ENCODE results near the gene UPF3A. TPM values are rescaled to one million over a fixed set of nuclear protein-coding genes. Genes with fewer than 3 reads are reported as not detected.
A peak's percentile ranks its signal among the peaks of the same experiment; 100 is the strongest.

Gene UPF3A
- total RNA-seq, 1 donor from 2014 or later: 48.3 TPM

DNA sequence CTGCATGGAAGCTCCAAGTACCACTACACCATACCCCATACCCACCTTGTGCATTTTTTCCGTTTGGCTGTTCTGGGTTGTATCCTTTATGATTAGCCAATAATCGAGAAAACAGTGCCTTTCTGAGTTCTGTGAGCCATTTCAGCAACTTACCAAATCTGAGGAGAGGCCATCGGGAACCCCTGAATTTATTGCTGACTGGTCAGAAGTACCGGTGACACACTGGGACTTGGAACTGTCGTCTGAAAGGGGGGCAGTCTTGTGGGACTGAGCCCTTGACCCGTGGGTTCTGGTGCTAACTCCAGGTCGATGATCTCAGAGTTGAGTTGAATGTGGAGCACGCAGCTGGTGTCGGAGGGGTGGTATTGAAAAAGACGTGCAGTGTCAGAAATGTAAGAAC, 15.0 kb downstream of the UPF3A start:
- H3K4me3 Mint-ChIP-seq: no peak overlapping the region
- no peak overlapping the region for H3K27ac Mint-ChIP-seq
- no peak for DNase-seq (ENCODE audit: low spot score)
- intact Hi-C loops (cut with micrococcal nuclease): no loop called here
- H3K4me1 Mint-ChIP-seq (ENCODE audit: low read depth): peaks cover 3% of the 10 kb centered on the region
- H3K27me3 Mint-ChIP-seq (ENCODE audit: insufficient read depth): no peaks in the 10 kb centered on the region
- no peaks in the 10 kb centered on the region for H3K9me3 Mint-ChIP-seq
- H3K36me3 Mint-ChIP-seq (ENCODE audit: low read depth): peaks cover 23% of the 10 kb centered on the region

DNA sequence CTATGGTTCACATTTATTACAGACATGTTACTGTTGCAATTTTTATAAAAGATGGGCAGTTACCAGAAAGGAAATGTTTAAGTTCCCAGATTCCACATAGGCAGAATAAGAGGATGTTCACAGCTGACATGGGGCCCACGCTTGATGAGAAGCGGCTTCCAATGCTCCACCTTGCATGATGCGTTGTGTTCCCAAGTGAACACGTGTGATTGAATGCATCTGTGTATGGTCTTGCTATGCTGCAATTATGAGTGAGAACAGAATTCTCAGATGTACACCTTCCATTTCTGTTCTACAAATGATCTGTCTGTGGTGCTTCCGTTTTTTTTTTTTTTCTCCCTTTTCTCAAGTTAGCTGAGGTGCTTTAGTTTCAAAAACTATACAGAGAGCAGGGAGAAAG, 15.5 kb downstream of the UPF3A start:
- H3K9me3 Mint-ChIP-seq: no peaks in the 10 kb centered on the region
- peaks cover 21% of the 10 kb centered on the region for H3K36me3 Mint-ChIP-seq (ENCODE audit: low read depth)
- no peaks in the 10 kb centered on the region for H3K4me1 Mint-ChIP-seq (ENCODE audit: low read depth)
- no peaks in the 10 kb centered on the region for H3K27me3 Mint-ChIP-seq (ENCODE audit: insufficient read depth)
- no peak for DNase-seq (ENCODE audit: low spot score)
- no peak overlapping the region for H3K4me3 Mint-ChIP-seq
- H3K27ac Mint-ChIP-seq: no peak overlapping the region
- intact Hi-C loops (cut with micrococcal nuclease): no loop called here

DNA sequence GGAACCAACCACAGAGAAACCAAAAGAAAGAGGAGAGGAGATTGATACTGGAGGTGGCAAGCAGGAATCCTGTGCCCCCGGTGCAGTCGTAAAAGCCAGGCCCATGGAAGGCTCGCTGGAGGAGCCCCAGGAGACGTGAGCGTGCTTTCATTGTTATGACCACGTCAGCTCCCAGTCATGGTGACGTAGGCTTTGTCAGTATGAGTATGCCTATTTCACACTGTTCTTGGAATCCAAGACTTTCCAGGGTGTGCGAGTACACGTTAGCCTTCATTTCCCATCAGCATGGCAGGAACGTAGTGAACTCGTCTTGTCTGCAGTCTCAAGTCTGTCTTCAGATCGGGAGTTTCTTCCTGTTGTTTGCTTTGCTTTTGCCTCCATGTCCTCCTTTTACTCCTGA, 17.5 kb downstream of the UPF3A start:
- H3K36me3 Mint-ChIP-seq (ENCODE audit: low read depth): peaks cover 18% of the 10 kb centered on the region
- intact Hi-C loops (cut with micrococcal nuclease): no loop called here
- no peak overlapping the region for H3K4me3 Mint-ChIP-seq
- H3K27ac Mint-ChIP-seq: no peak overlapping the region
- DNase-seq (ENCODE audit: low spot score): no peak
- no peaks in the 10 kb centered on the region for H3K27me3 Mint-ChIP-seq (ENCODE audit: insufficient read depth)
- H3K4me1 Mint-ChIP-seq (ENCODE audit: low read depth): no peaks in the 10 kb centered on the region
- no peaks in the 10 kb centered on the region for H3K9me3 Mint-ChIP-seq

DNA sequence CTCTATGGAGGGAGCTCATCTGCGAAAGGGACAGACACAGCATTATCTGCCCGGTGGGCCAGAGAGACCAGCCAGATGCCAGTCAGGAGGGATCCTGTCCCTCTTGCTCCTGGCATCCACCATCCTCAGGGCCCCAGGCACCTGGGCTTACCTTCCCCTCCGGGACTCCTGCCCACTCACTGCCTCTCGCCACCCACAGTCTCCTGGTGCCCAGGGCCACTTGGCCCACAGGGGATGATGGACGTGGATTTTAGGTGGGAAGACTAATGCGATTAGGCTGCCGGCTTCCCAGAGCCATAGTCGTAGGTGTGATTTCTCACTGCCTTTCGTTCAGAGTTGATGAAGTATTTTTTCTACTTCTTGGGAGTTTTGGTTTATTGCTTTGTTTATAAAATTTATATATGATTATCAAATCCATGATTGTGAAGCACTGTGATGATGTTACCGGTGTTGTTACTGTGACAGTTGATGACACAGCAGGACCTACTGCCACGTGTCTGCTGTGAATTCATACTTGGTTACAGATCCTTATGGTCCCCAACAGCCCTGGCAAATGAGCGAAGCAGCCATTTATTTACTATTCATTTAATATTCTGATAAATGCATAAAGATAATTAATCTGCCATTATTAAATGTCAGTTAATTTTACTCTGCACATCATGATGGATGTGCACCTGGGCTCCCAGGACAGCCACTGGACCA, 18.4 kb downstream of the UPF3A start:
- Mint-ChIP-seq H3K27me3 (ENCODE audit: insufficient read depth) (no peaks in the 10 kb centered on the region), H3K4me1 (ENCODE audit: low read depth) (no peaks in the 10 kb centered on the region), H3K27ac (no peak overlapping the region), H3K9me3 (no peaks in the 10 kb centered on the region), H3K36me3 (ENCODE audit: low read depth) (peaks cover 21% of the 10 kb centered on the region), H3K4me3 (no peak overlapping the region)
- intact Hi-C loops (cut with micrococcal nuclease): no loop called here
- DNase-seq (ENCODE audit: low spot score): no peak

DNA sequence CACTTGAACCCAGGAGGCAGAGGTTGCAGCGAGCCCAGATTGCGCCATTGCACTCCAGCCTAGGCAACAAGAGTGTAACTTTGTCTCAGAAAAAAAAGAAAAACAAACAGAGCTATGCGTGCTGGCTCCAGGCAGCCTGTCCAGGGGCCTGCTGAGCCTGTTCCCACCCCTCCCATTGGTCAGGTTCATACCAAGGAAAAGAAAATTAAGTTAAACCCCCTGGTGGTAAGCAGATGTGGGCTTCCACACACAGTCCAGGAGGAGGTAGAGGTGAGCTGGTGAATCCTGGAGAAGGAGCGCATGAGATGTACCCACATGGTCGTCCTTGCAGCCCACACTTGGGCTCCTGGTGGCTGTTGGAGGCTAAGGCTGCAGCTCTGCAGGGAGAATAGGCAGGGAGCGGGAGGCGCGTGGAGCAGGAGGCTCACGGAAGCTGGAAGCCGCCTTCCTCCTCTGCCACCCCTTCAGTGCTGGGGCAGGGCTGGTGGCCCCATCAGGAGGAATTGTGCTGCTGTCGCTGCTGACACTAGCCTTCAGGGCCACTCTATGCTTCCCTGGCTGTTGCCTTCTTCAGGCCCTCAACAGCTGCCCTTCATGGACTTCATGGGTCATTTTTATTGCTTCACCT, 22.4 kb downstream of the UPF3A start:
- intact Hi-C loops (cut with micrococcal nuclease): no loop called here
- H3K9me3 Mint-ChIP-seq: no peaks in the 10 kb centered on the region
- no peak overlapping the region for H3K27ac Mint-ChIP-seq
- DNase-seq (ENCODE audit: low spot score): no peak
- peaks cover 21% of the 10 kb centered on the region for H3K36me3 Mint-ChIP-seq (ENCODE audit: low read depth)
- no peak overlapping the region for H3K4me3 Mint-ChIP-seq
- no peaks in the 10 kb centered on the region for H3K4me1 Mint-ChIP-seq (ENCODE audit: low read depth)
- H3K27me3 Mint-ChIP-seq (ENCODE audit: insufficient read depth): no peaks in the 10 kb centered on the region

DNA sequence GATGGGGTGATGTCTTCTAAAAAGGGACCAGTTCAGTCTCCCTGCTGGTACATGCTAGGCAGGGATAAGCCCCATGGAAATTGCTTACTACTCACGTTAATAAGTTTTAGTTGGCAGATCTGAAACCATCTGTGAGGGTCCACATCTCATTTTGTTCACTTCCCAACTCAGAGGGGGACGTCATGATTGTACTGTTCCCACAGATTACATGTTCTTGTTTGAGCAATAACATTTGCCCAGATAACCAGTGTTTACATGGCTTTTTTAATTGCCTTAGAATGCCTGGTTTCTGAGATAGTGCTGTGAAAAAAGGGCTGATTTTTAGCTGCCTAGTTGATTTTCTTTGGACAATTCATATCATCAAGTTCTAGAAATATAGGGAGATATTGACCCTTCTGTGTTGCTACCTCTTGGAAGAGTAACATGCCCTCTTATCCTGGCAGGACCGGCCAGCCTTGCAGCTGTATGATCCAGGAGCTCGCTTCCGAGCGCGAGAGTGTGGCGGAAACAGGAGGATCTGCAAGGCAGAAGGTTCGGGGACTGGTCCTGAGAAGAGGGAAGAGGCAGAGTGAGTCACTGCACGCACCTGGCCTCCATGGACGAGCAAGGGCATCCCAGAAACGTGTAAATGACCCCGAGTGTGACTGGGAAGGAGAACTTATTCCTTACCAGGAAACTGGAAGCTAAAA, 23.1 kb downstream of the UPF3A start:
- no peak for DNase-seq (ENCODE audit: low spot score)
- intact Hi-C loops (cut with micrococcal nuclease): no loop called here
- Mint-ChIP-seq H3K27ac (no peak overlapping the region), H3K4me1 (ENCODE audit: low read depth) (no peaks in the 10 kb centered on the region), H3K9me3 (no peaks in the 10 kb centered on the region), H3K4me3 (no peak overlapping the region), H3K27me3 (ENCODE audit: insufficient read depth) (no peaks in the 10 kb centered on the region), H3K36me3 (ENCODE audit: low read depth) (peaks cover 15% of the 10 kb centered on the region)

DNA sequence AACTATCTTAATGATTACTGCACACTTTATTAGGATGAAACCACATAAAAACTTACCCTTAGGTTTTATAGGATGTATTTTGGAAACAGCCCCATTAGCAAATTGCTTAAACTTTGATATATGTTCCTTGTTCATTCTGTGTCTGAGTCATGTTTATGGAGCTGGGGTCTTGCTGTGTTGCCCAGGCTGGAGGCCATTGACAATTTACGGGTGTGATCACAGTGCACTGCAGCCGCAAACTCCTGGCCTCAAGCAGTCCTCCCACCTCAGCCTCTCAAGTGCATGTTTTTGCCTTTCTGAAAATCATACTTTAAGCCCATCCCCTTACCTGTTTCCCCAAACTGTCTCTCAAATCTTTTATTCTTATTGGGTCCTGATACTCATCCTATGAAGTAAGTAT, 27.7 kb downstream of the UPF3A start:
- intact Hi-C loops (cut with micrococcal nuclease): no loop called here

DNA sequence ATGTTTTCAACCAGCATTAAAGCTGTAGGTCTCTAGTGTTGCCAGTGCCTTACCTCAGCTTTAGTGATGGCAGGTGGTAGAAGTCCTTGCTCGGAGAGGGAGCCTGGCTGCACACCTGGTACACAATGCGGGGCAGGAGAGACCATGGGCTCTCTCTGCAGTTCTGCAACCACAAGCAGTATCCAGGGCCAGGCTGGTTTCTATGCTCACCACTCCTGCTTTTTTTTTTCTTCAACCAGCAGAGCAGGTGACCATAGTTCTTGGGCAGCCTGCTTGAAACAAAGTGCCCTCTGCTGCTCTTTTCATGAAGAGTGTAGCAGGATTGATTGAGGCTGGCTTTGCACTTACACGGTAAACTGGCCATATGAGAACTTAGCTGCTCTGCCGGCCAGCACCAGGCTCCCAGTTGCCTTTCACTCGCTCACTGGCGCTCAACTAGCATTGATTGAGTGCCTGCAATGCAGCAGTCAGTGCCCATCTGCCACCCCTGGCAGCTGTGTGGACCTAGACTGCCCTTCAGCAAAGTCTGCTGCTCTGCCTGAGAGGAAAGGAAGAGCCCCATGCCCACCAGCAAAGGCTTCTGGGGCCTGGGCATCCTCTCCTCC, 28.5 kb downstream of the UPF3A start:
- intact Hi-C loops (cut with micrococcal nuclease): no loop called here
- H3K27ac Mint-ChIP-seq: no peak overlapping the region
- H3K4me1 Mint-ChIP-seq (ENCODE audit: low read depth): peaks cover 15% of the 10 kb centered on the region
- DNase-seq (ENCODE audit: low spot score): no peak
- peaks cover 4% of the 10 kb centered on the region for H3K36me3 Mint-ChIP-seq (ENCODE audit: low read depth)
- H3K27me3 Mint-ChIP-seq (ENCODE audit: insufficient read depth): peaks cover 1% of the 10 kb centered on the region
- H3K4me3 Mint-ChIP-seq: no peak overlapping the region
- H3K9me3 Mint-ChIP-seq: no peaks in the 10 kb centered on the region

More for the DNA sequence above, 27.7 kb downstream of the UPF3A start:
- Mint-ChIP-seq H3K27me3 (ENCODE audit: insufficient read depth) (peaks cover 1% of the 10 kb centered on the region), H3K4me3 (no peak overlapping the region), H3K4me1 (ENCODE audit: low read depth) (peaks cover 13% of the 10 kb centered on the region), H3K9me3 (no peaks in the 10 kb centered on the region), H3K27ac (no peak overlapping the region), H3K36me3 (ENCODE audit: low read depth) (peaks cover 8% of the 10 kb centered on the region)
- DNase-seq (ENCODE audit: low spot score): no peak

DNA sequence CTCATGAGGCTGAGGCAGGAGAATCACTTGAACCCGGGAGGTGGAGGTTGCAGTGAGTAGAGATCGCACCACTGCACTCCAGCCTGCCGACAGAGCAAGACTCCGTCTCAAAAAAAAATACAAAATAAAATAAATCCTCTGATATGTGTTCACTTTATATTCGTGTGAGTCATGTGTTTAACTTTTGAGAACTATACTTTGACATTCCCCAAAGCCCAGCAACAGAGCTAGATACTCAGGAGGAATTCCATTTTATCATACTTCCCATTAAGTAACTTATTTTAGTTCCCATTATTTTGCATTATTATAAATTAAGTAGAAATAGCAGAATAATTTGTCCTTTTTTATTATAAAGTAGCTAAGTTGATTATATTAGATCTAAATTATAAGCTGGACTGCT, 29.6 kb downstream of the UPF3A start:
- intact Hi-C loops (cut with micrococcal nuclease): no loop called here
- Mint-ChIP-seq H3K36me3 (ENCODE audit: low read depth) (peaks cover 7% of the 10 kb centered on the region), H3K27me3 (ENCODE audit: insufficient read depth) (peaks cover 1% of the 10 kb centered on the region), H3K27ac (no peak overlapping the region), H3K4me1 (ENCODE audit: low read depth) (peaks cover 22% of the 10 kb centered on the region), H3K4me3 (no peak overlapping the region), H3K9me3 (no peaks in the 10 kb centered on the region)
- DNase-seq (ENCODE audit: low spot score): no peak

DNA sequence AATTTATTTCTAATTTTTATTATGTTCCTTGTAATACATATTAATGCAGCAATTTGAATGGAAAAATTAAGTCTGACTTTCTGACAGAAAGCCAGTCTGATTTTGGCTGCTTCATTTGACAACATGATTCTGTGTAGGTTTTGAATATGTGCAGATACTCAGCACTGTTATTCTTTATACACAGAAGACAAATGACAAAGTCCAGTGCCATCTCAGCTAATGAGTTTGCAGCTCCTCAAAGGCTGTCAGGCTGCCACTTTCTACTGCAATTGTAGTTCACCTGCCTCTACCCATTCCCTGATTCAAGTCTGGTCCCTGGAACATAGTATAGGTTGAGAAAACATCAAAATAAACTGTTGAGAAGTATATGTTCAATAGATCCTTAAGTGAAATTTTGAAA, 30.0 kb downstream of the UPF3A start:
- intact Hi-C loops (cut with micrococcal nuclease): no loop called here
- Mint-ChIP-seq H3K27me3 (ENCODE audit: insufficient read depth) (peaks cover 1% of the 10 kb centered on the region), H3K4me3 (no peak overlapping the region), H3K27ac (no peak overlapping the region), H3K36me3 (ENCODE audit: low read depth) (peaks cover 7% of the 10 kb centered on the region), H3K9me3 (no peaks in the 10 kb centered on the region), H3K4me1 (ENCODE audit: low read depth) (peaks cover 22% of the 10 kb centered on the region)
- DNase-seq (ENCODE audit: low spot score): no peak

DNA sequence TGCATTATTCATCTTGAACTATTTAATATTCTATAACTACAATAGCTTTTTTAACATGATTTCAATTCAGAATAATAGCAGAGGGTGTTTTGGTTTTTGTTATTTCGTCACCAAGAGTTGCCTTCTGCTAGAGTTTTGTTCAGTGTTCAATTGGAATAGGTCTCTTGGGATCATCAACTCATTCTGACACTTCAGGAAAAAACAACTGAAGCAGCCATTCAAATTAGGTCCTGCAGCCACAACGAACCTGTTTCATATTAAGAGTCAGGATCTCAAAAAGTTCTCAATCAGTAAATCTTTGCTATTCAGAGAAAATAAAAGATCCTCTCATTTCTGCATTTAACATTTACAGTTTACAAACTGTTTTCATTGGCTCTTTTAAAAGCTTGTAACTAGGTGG, 30.5 kb downstream of the UPF3A start:
- no peak overlapping the region for H3K4me3 Mint-ChIP-seq
- peaks cover 26% of the 10 kb centered on the region for H3K4me1 Mint-ChIP-seq (ENCODE audit: low read depth)
- no peaks in the 10 kb centered on the region for H3K9me3 Mint-ChIP-seq
- H3K27ac Mint-ChIP-seq: no peak overlapping the region
- no peak for DNase-seq (ENCODE audit: low spot score)
- peaks cover 1% of the 10 kb centered on the region for H3K27me3 Mint-ChIP-seq (ENCODE audit: insufficient read depth)
- H3K36me3 Mint-ChIP-seq (ENCODE audit: low read depth): peaks cover 6% of the 10 kb centered on the region
- intact Hi-C loops (cut with micrococcal nuclease): no loop called here

DNA sequence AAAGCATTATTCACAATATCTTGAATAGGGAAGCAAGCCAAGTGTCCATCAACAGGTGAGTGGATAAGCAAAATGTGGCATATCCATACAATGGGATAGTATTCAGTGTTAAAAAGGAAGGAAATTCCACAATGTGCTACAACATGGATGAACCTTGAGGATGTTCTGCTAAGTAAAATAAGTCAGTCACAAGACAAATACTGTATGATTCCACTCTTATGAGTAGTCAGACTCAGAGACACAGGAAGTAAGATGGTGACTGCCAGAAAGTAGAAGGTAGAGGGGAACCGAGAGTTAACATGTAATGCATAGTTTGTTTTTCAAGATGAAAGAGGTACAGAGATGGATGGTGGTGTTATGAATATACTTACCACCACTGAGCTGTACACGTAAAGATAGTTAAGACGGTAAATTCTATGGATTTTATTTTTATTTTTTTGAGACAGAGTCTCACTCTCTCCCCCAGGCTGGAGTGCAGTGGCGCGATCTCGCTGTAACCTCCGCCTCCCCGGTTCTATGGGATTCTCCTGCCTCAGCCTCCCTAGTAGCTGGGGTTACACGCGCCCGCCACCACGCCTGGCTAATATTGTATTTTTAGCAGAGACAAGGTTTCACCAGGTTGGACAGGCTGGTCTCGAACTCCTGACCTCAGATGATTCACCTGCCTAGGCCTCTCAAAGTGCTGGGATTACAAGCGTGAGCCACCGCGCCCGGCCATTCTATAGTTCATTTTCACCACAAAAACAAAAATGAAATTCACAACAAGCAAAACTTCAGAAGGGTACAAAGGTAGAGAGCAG, 31.9 kb downstream of the UPF3A start:
- Mint-ChIP-seq H3K4me3 (peak overlapping the region; percentile 85), H3K27ac (peak overlapping the region; percentile 94), H3K27me3 (ENCODE audit: insufficient read depth) (peaks cover 1% of the 10 kb centered on the region), H3K4me1 (ENCODE audit: low read depth) (peaks cover 36% of the 10 kb centered on the region), H3K36me3 (ENCODE audit: low read depth) (peaks cover 4% of the 10 kb centered on the region), H3K9me3 (no peaks in the 10 kb centered on the region)
- DNase-seq (ENCODE audit: low spot score): no peak
- intact Hi-C loops (cut with micrococcal nuclease): no loop called here
